Measurements from ENCODE around the gene NRXN3. TPM values are rescaled to one million over a fixed set of nuclear protein-coding genes. Genes with fewer than 3 reads are reported as not detected.

The NRXN3 gene
- total and polyA plus RNA-seq, 2 experiments from 2014 or later: 1.0 to 1.8 TPM

GRCh38 chr14:79916281-79916680 lies 1746.1 kb downstream of the NRXN3 start (continued):
- TF ChIP-seq REST (IDR thresholded peaks at IDR 0.05; ENCODE audit: unreplicated experiment) (no peak), POLR2AphosphoS5 (IDR thresholded peaks at IDR 0.05; ENCODE audit: low read depth) (no peak)

- Histone ChIP-seq H3K4me1 (ENCODE audit: insufficient read depth) (no peaks in the 10 kb centered on the region), H3F3A (replicated peaks; ENCODE audit: low read depth) (no peaks in the 10 kb centered on the region), H3K79me2 (replicated peaks; ENCODE audit: insufficient read depth) (no peaks in the 10 kb centered on the region), H3K4me3 (no peak overlapping the region), H3K4me2 (no peak overlapping the region), H3K36me3 (ENCODE audit: insufficient read depth) (no peaks in the 10 kb centered on the region), H3K27ac (ENCODE audit: low read depth) (no peak overlapping the region), H4K20me1 (replicated peaks; ENCODE audit: insufficient read depth) (no peaks in the 10 kb centered on the region), H3K9me2 (ENCODE audit: insufficient read depth) (peaks cover 3% of the 10 kb centered on the region; the same call in 1 of the 2 replicates), H2AFZ (no peak overlapping the region), H3K27me3 (ENCODE audit: insufficient read depth) (no peaks in the 10 kb centered on the region)
- no peaks in the 10 kb centered on the region for H3K36me3 Mint-ChIP-seq (ENCODE audit: low read depth)
- DNase-seq (ENCODE audit: low spot score) (no peak), ATAC-seq (no peak)
- no peak overlapping the region for H3K4me3 Mint-ChIP-seq
- H3K27ac Mint-ChIP-seq: no peak overlapping the region
- no peaks in the 10 kb centered on the region for H3K27me3 Mint-ChIP-seq (ENCODE audit: insufficient read depth, low read depth, poor library complexity)
- no peaks in the 10 kb centered on the region; the same call in 2 of the 3 replicates for H3K9me3 Mint-ChIP-seq
- H3K4me1 Mint-ChIP-seq: no peaks in the 10 kb centered on the region
- TF ChIP-seq NANOG (IDR thresholded peaks at IDR 0.05; ENCODE audit: borderline replicate concordance) (no peak), EZH2 (IDR thresholded peaks at IDR 0.05; ENCODE audit: low read depth, unreplicated experiment) (no peak), CREB1 (CRISPR knock-in tag; IDR thresholded peaks at IDR 0.05; ENCODE audit: low read depth) (no peak), POLR2AphosphoS5 (IDR thresholded peaks at IDR 0.05; ENCODE audit: low read depth) (no peak), STAT1 (IDR thresholded peaks at IDR 0.05; ENCODE audit: unreplicated experiment) (no peak), ZNF331 (CRISPR knock-in tag; IDR thresholded peaks at IDR 0.05; ENCODE audit: low read depth) (no peak), ZNF114 (CRISPR knock-in tag; IDR thresholded peaks at IDR 0.05) (no peak), REST (IDR thresholded peaks at IDR 0.05; ENCODE audit: unreplicated experiment) (no peak), EZH2phosphoT487 (IDR thresholded peaks at IDR 0.05; ENCODE audit: unreplicated experiment) (no peak), ETS1 (IDR thresholded peaks at IDR 0.05) (no peak), JUNB (IDR thresholded peaks at IDR 0.05; ENCODE audit: unreplicated experiment) (no peak), CTCF (conservative IDR thresholded peaks at IDR 0.05; ENCODE audit: low read depth in 2 of 2) (no peak)
These were observed 1746.7 kb downstream of the NRXN3 start for GRCh38 chr14:79916892-79917291.

All from GM23338 (cell line).